ENCODE data around the gene DLG2. TPM values are rescaled to one million over a fixed set of nuclear protein-coding genes. Genes with fewer than 3 reads are reported as not detected.

Gene DLG2
- total RNA-seq, 4 donors from 2014 or later, result 2.9 to 30.2 (median 22.6) TPM

DNA sequence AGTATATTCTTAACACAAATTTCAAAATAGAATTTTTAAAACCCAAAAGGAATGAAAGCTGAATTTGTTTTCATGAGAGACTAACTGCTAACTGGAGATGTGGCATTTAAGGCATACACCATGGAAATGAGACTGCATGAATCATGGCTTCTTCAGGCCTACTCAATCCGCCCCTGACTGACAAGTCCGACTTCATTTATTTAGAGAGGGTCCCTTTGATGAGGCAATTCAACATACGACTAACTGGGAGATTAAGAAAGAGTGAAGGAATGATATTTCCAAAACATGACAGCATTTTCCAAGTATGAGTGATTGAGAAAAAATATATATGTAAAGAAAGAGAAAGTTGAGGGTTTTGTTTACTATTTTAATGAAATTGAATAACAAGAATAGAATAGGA lies 720.1 kb downstream of the DLG2 start:
- intact Hi-C loops (cut with DNase I; ENCODE audit: low total_unique reads), result no loop called here
- Histone ChIP-seq H3K27me3 (no peaks in the 10 kb centered on the region), H3K9me3 (no peaks in the 10 kb centered on the region), H3K4me1 (peaks cover 0 to 3% of the 10 kb centered on the region in 2 donors), H3K4me3 (no peak overlapping the region), H3K27ac (no peak overlapping the region), H3K36me3 (no peaks in the 10 kb centered on the region)
- TF ChIP-seq POLR2A (IDR thresholded peaks at IDR 0.05), result no peak
- TF ChIP-seq, protein P1, sequence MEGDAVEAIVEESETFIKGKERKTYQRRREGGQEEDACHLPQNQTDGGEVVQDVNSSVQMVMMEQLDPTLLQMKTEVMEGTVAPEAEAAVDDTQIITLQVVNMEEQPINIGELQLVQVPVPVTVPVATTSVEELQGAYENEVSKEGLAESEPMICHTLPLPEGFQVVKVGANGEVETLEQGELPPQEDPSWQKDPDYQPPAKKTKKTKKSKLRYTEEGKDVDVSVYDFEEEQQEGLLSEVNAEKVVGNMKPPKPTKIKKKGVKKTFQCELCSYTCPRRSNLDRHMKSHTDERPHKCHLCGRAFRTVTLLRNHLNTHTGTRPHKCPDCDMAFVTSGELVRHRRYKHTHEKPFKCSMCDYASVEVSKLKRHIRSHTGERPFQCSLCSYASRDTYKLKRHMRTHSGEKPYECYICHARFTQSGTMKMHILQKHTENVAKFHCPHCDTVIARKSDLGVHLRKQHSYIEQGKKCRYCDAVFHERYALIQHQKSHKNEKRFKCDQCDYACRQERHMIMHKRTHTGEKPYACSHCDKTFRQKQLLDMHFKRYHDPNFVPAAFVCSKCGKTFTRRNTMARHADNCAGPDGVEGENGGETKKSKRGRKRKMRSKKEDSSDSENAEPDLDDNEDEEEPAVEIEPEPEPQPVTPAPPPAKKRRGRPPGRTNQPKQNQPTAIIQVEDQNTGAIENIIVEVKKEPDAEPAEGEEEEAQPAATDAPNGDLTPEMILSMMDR (IDR thresholded peaks at IDR 0.05), result no peak
- no peak for DNase-seq

DNA sequence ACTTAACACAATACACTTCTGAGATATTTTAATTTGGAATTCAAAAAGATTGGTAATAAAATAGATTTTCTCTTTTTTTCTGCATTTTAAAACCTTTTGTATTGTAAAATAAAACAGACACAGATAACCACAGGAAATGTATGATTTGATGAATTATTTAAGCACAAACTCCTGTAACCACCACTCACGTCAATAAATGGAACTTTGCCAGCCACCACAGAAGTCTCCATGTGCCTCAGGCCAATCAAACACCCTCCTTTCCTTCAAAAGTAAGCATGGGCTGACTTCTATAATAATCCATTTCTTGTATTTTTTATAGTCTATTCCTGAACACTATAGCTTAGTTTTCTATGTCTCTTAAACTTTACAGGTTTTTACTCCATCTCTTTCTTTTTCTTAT lies 721.7 kb downstream of the DLG2 start:
- Histone ChIP-seq H3K9me3 (no peaks in the 10 kb centered on the region), H3K4me1 (peaks cover 0 to 3% of the 10 kb centered on the region in 2 donors), H3K36me3 (no peaks in the 10 kb centered on the region), H3K27me3 (no peaks in the 10 kb centered on the region), H3K27ac (no peak overlapping the region), H3K4me3 (no peak overlapping the region)
- intact Hi-C loops (cut with DNase I; ENCODE audit: low total_unique reads), result no loop called here
- no peak for DNase-seq
- no peak for TF ChIP-seq POLR2A (IDR thresholded peaks at IDR 0.05)
- TF ChIP-seq, protein P1 (IDR thresholded peaks at IDR 0.05), result no peak

DNA sequence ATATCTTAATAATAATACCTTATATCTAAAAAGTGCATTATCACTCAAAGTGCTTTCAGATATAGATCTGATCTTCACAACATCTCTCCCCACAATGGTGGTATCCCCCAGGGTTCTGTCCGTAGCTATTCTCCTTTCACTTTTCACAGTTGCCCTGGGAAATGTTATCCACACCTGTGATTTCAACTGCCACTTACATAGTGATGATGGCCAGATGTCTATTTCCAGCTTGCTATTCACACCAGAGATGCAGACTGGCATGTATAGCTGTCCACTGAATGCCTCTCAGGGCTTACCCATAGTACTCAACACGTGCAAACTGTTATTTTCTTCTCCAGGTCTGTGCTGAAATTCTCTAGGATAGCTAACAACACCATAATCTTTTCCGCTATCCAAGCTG lies 724.7 kb downstream of the DLG2 start:
- Histone ChIP-seq H3K27ac (no peak overlapping the region), H3K4me3 (no peak overlapping the region), H3K4me1 (peaks cover 0 to 3% of the 10 kb centered on the region in 2 donors), H3K36me3 (no peaks in the 10 kb centered on the region), H3K27me3 (no peaks in the 10 kb centered on the region), H3K9me3 (no peaks in the 10 kb centered on the region)
- DNase-seq, result no peak
- TF ChIP-seq, protein P1 (IDR thresholded peaks at IDR 0.05), result no peak
- TF ChIP-seq POLR2A (IDR thresholded peaks at IDR 0.05), result no peak
- intact Hi-C loops (cut with DNase I; ENCODE audit: low total_unique reads), result no loop called here

DNA sequence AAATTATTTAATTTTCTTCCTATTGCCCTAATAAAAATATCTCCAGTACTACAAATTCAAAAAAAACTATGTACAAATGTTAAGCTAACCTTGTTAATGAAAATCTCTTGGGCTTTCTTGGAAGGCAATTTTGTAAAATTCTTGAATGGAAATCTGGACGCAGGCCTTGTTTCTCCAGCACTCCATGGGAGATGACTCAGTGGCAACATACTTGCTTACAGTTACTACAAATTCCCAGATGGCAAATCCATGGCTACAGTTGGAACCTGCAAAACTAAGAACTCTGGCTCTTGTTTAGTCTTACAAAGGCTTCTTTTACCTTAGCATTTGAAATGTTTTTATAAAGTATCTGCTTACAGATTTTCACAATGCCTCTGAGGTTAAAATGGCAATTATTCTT lies 725.2 kb downstream of the DLG2 start:
- Histone ChIP-seq H3K4me1 (peaks cover 0 to 3% of the 10 kb centered on the region in 2 donors), H3K9me3 (no peaks in the 10 kb centered on the region), H3K4me3 (no peak overlapping the region), H3K27ac (no peak overlapping the region), H3K36me3 (no peaks in the 10 kb centered on the region), H3K27me3 (no peaks in the 10 kb centered on the region)
- intact Hi-C loops (cut with DNase I; ENCODE audit: low total_unique reads), result no loop called here
- DNase-seq, result no peak
- no peak for TF ChIP-seq POLR2A (IDR thresholded peaks at IDR 0.05)
- TF ChIP-seq, protein P1 (IDR thresholded peaks at IDR 0.05), result no peak

DNA sequence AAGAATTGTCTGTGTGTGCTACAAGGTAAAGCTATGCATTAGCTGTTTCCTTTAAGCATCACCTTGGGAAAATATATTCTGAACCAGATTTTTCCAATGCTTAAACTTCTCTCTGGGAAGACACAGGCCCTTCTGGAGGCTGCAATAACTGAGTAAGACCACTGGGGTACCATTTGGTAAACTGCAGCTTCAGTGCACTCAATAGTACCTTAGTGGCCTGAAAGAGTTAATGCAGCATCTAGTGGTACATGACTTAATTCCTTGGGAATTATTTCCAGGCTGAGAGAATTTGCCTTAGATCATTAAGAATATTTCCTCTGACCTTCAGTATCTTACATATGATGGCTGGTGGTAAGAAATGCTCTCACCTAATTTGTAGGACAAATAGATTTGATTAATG lies 727.4 kb downstream of the DLG2 start:
- TF ChIP-seq, protein P1 (IDR thresholded peaks at IDR 0.05), result no peak
- TF ChIP-seq POLR2A (IDR thresholded peaks at IDR 0.05), result no peak
- no peak for DNase-seq
- intact Hi-C loops (cut with DNase I; ENCODE audit: low total_unique reads), result no loop called here
- Histone ChIP-seq H3K27ac (no peak overlapping the region), H3K4me3 (no peak overlapping the region), H3K9me3 (no peaks in the 10 kb centered on the region), H3K4me1 (peaks cover 0 to 3% of the 10 kb centered on the region in 2 donors), H3K27me3 (no peaks in the 10 kb centered on the region), H3K36me3 (no peaks in the 10 kb centered on the region)

Measured in uterus (tissue), 4 donors.